HS-27A (cell line): ENCODE results near the gene ADD2.

Experiments
- DNase-seq: peaks from one replicate; pipeline ENCODE4 v3.0.0-alpha.2; 2012; ENCODE audit warnings: low read depth, missing footprints

ADD2 gene

DNA sequence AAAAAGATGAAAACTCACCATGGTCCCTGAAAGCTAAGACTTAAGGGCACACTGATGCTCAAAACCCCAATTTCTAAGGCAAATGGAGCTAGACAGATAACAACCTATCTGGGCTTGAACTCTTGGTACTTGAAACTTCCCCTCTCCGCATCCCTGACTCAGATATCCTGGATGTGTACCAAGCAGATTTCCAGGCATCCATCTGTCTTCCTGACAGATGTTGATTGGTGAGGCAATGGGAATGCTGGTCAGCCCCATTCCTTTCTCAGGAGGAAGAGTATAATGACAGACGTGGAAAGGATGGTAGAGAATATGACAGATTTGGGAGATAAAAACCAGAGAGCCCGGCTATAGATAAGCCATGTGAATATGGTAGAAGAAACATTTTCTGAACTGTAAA lies 69.2 kb downstream of the ADD2 start:
- no peak for DNase-seq

DNA sequence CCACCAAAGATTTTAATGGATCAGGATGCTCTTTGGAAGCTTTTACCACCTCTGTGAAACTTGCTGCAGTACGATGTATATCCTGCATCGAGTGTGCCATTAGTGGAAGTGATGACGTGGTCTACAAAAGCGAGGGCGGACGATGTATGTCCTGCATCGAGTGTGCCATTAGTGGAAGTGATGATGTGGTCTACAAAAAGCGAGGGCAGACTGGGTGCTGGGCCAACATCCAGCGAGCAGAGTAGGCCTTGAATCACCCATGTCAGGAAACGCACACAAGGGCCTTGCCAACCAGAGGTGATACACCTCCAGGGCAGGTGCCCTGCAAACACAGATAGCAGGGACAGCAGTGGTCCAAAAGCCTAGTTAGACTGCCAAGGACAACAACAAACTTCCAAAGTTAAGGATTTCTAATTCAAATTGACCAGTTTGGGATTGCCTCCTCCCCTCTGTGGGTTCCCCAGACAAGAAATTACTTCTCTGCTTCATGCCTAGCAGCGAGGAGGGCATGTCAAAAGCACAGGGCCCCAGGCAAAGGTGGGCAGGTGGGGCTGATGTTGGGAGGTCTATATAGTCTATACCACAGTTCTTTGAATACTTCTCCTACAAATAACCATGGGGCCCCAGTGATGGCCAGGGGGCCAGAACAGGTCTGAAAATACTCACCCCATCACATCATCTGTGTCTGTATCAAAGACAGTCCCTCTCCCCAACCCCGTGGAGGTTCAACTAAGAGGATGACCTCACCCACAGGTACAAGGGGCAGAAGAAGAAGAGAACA lies 70.2 kb downstream of the ADD2 start:
- no peak for DNase-seq

GRCh38 chr2:70696142-70696541 lies 71.9 kb downstream of the ADD2 start:
- no peak for DNase-seq

DNA sequence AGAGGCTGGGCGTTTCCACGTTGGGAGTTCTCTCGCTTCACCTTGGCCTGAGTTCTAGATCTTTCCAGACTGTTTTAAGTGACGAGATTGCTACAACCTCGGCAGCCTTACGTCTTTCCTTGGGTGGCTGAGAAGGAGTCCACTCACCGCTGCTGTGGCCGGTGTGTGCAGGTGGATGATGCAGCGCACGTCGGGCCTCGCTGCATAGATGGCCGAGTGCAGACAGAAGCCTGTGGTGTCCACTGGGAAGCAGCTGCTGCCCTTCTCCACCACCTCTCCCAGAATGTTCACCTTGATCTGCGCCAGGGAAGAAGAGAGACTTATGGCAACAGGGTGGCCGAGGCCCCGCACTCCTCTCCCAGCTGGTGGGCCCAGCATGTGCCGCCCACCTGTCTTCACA lies 75.7 kb downstream of the ADD2 start:
- DNase-seq = no peak

DNA sequence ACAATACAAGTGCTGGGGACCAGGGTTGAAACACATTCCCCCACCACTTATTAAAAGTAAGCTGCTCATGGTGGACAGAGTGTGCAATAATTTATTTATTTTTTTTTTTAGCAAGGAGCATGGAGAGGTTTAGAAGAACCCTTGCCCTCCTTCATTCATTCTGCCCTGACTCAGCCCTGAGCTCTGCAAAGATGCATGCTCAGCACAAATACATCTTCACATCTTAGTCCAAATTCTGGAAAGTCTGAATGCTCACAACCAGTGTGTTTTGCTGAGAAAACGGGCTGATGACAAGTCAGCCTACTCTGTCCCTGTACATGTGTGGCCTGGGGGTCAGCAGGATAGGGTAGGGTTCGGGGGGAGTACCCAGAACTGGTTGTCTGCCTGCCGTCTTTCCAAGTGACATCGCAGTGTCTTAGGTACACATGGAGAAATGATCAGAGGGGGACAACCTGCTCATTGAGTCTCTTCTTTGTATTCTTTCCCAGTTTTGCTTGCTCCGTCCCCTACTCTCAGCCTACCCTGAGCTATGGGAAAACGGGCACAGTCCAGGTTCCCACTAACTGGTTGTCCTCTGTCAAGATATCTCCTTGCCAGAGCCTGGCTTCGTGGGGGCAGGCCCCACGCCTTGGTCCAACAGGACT lies 76.4 kb downstream of the ADD2 start:
- DNase-seq = no peak

DNA sequence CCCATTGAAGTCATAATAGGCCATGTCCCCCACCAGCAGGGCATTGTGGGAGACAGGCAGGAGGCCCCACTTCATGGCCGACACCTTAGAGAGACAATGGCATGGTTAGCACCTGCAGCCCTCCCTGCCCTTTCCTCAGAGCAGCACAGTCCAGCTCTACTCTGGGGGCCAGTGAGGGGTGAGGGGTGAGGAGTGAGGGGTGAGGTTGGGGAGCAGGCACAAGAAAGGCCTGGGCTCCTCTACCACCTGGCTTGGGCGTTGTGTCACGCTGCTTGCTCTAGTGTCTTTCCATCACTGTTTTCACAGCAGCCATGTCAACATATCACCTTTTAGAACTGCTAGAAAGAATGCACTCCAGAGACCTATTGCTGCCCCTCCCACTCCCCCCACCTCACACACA lies 77.2 kb downstream of the ADD2 start:
- DNase-seq = no peak

DNA sequence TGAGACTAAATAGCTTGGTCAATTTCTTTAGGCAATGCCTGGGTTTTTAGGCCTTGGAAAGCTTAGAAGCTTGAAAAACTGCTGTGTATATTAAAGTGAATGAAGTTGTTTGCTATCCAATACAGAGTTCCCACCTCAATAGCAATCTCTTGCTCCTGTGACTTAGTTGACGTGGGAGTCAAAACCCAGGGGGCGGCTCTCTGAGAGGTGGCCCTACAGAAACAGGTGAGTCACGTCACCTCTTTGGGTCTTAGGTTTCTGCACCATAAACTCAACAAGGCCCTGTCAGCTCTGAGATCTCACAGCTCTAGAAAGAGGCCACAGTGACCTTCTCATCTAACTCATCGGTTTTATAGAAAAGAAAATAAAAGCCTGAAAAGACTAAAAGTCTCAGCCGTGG lies 79.6 kb downstream of the ADD2 start:
- no peak for DNase-seq

DNA sequence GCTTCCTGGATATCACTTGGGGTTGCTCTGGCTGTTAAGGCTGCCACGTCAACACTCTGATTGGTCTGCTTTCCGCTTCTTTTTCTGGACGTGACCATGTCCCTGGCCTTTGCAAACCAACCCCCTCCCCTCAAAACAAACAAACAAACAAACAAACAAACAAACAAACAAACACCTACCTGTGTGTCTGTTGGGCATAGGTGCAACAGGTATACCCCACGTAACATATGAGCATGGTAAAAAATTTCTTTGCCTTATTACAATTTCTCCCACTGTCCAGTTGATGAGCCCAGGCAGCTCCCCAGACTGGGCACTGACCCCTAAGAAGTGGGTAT lies 80.6 kb downstream of the ADD2 start:
- DNase-seq = no peak

DNA sequence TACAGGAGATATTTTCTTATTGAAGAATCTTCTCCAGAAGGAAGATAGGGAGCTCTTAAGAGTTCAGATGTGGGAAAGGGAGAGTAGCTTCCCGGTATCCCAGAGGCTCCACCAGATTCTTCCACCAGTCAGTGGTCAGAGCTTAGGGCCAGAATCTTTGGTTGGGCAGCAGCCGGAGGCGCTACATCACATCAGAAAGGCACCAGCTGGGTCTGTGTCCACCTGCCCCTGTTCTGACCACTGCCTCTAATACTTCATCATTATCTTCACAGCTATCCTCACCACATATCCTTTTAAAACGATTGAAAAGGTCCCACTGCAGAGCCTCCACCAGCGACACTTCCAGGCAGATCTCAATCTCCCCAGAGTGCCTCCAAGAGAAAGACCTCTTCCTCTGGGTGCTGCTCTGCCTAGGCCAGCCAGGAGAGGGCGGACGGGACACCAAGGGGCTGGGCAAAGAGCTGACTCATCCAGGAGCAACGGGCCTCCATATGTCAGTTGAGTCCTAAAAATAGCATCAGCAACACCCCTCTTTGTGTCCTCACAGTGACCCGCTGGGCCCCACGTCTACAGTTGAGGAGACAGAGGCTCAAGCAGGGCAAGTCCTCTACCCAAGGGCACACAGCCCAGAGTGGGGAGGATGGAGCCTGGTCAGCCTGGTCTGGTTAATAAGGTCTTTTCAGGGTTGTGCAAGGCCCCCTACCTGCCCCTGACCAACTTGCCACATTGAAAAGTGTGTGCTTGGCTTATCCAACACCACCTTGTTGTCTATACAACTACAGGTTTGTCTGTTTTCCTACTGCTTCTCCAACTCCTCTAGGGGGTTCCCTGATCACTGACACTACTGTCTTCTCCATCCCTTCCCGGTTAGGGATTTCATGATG lies 81.2 kb downstream of the ADD2 start:
- DNase-seq = peak; percentile 7

DNA sequence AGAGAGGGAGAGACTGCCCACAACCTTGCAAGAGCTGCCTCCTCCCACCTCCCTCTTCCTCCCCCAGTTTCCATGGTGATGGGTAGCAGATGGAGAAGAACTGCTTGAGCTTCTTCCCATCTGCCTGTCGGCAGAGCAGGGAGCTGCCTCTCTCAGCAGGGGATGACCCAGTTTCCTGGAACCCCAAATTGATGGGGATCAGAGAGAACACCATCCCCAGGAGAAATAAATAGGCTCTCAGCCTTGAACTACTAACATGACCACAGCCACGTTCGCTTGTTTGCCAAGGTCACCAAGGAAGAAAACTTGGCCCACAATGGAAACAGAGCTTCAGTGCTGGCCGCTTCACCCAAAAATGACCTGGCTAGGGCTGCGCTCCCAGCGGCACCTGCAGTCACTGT lies 82.2 kb downstream of the ADD2 start:
- DNase-seq = no peak

DNA sequence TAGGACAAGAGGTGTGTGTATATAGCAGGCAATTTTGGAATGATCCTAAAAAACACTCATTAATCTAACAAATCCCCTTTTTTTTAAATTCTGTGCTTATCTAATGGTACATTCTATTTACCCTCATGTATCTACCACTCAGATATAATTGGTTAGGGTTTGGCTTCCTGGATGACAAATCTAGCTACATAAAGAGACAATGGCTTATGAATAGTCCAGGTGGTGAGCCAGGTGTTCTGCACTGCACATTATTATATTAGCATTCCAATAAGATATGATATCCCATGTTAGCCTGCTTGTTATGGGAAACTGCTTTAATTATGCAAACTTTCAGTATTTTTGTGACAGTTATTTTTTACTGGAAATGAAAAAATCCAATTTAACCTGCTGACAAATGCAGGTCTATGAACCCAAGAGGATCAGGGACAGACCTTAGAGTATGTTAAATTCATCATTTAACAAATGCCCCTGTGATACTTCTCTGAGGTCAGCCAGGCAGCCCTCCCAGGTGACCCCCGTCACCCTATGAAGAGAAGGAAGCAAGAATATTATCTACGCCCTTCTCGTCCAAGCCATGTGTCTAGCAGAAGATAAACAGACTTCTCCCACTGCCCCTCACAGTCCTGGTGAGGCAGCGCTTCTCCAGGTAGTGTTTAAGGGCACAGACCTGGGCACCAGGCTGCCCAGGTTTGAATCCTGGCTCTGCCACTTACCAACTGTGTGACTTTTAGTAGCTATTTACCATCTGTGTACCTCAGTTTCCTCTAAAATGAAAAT lies 83.0 kb downstream of the ADD2 start:
- DNase-seq = no peak

GRCh38 chr2:70683455-70683854 lies 84.5 kb downstream of the ADD2 start:
- DNase-seq = no peak

DNA sequence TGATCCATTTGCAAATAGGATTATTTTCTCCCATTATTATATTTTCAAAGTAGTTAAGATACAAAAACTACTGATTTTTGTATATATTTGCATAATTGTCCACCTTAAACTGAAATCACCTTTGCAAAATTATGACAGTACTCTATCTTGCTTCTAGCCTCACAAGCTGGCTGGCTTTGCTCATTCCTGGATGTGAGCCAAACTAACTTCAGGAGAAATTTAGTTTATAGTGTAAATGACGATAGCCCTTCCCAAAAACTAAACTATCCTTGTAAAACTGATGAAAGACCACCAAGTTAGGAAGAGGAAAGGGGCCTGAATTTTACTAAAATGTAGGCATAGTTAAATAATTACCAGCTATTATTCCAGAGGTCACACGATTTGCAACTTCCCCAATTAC lies 87.3 kb downstream of the ADD2 start:
- no peak for DNase-seq

DNA sequence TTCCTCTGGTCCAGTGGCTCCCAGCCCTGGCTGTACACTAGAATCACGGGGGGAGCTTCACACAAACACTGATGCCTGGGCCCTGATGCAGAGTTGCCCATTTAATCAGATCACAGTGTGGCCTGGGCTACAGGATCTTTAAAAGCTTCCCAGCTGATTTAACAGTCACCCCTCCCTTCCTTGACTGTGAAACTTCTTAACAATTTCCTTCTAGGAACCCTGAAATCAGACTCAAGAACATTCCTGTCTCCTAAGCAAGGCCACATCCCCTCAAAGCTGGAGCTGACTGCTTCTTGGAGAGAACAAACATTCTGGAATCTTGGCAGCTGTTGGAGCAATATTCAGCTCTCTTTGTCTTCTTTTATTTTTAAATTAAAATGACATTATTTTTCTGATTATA lies 88.7 kb downstream of the ADD2 start:
- no peak for DNase-seq

GRCh38 chr2:70678576-70679143 lies 89.3 kb downstream of the ADD2 start:
- no peak for DNase-seq

- DNase-seq = no peak
Observed at GRCh38 chr2:70676301-70677035, 91.5 kb downstream of the ADD2 start.

DNA sequence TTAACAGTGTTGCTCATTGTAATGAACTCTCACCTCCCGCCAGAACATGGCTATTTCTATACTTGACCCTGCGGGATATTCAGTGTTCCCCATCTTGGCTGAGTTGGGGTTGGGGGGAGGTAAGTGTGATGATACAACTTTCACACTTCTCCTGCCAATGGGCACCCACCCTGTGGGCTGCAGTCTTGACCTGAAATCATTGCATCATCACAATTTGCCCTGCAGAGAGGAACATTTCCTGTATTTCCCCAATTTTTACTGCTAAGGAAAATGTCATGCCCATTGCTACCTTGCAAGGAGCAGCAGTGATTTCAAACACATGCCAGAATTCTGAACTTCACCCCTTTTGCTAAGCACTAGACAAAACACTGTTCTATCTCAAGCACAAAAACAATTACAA lies 92.1 kb downstream of the ADD2 start:
- no peak for DNase-seq

- no peak for DNase-seq
Observed at GRCh38 chr2:70674636-70675430, 93.2 kb downstream of the ADD2 start.

- no peak for DNase-seq
Observed at GRCh38 chr2:70673041-70673647, 94.9 kb downstream of the ADD2 start.

DNA sequence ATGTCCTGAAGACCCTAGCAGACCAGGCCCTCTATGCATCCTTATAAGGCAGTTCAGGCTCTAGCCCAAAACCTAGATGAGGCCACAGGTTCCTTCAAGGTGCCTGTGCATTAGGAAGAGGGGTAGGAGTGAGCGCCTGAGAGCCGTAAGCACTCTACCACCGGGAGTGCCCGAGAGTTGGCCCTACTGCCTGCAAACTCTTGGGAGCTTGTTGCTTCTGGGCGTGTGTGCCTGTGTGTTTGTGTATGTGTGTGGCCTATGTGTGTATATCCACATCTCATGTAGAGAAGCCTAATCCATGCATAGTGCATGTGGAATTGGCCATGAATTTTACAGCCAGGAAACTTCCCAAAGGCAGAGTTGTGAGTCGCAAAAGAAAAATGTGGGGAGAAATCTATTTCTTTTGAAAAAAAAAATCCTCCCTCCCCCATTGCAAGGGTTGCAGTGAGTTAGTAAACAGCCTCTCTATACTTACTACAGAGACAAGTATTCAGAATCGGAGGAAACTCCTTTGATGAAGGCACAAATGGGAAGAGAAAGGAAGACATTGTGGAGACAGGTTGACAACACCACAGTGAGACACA lies 96.8 kb downstream of the ADD2 start:
- no peak for DNase-seq
